Pancreas (tissue), 10 donors: ENCODE data around the gene ESR1. TPM values are rescaled to one million over a fixed set of nuclear protein-coding genes. Genes with fewer than 3 reads are reported as not detected.

Experiments
- ATAC-seq, 4 donors: fragments of 200-7000 bp; cut with Tn5 transposase; one replicate each; pipeline versions ENCODE4 v1.8.0 to v1.9.1; 2020; ENCODE audit warnings: mild to moderate bottlenecking in 4 of 4, moderate library complexity in 4 of 4
- DNase-seq, 6 donors: peaks; one replicate each; pipeline ENCODE4 v3.0.0-alpha.2; 2020
- FAIRE-seq: peaks from 2 replicates; lab custom pipeline; 2012; peaks lifted over from hg19 to GRCh38; lab: Jason Lieb, UNC
- H3K27ac ChIP-seq, 4 donors: fragments of 200-600 bp; sonication (generic); 1 replicate in 3 of 4; 2 replicates in 1 of 4; pipeline versions ENCODE4 v1.5.0 to v1.8.0; 2020
- H3K27me3 ChIP-seq, 4 donors: fragments of 200-600 bp; one replicate each; pipeline ENCODE4 v1.8.0; 2021
- H3K36me3 ChIP-seq, 3 donors: fragments of 200-600 bp; sonication (generic) in 1 of 3; one replicate each; pipeline versions ENCODE4 v1.5.0 to v1.8.0; 2020 to 2021
- H3K4me1 ChIP-seq, 3 donors: fragments of 200-600 bp; one replicate each; pipeline ENCODE4 v1.8.0; 2021
- H3K4me3 ChIP-seq, 4 donors: fragments of 200-600 bp; sonication (generic) in 2 of 4; one replicate each; pipeline versions ENCODE4 v1.5.0 to v1.8.0; 2020 to 2021
- H3K9me3 ChIP-seq, 4 donors: fragments of 200-600 bp; one replicate each; pipeline ENCODE4 v1.8.0; 2021
- WGBS, 2 donors: extraction: QIAGEN DNeasy Blood & Tissue Kit; methylation state at CpG; one replicate each; pipeline ENCODE4 v1.1.7; 2013; 5-methylcytosine and 5-hydroxymethylcytosine counted together
- intact Hi-C, 3 donors: fragments of 100-400 bp; cut with DNase I; formaldehyde crosslinking; loops; one replicate each; pipeline versions ENCODE4 v1.11.1 to v1.14.2; 2022
- polyA plus RNA-seq, 2 donors: library from polyadenylated mRNA; stranded (reverse); fragments of 200-250 nt; gene quantifications; one replicate each; pipeline ENCODE4 v1.2.3, GENCODE V29; 2013
- total RNA-seq, 6 donors: library from RNA; stranded (reverse); fragmentation: NEBNext Ultra II Directional in 4 of 6; extraction: Animal tissue kit (Norgen Biotek cat#: 25700) in 4 of 6; gene quantifications; one replicate each; pipeline versions ENCODE4 v1.2.1 to v1.2.4, GENCODE V29; 2021 to 2023
- TF ChIP-seq, protein P1 (sequence below), 4 donors: fragments of 200-600 bp; sonication (generic) in 3 of 4; IDR thresholded peaks; one replicate each; pipeline versions ENCODE4 v1.5.0 to v1.8.0; 2021; ENCODE audit warnings: antibody characterized with exemption in 4 of 4
- donor health status: healthy with polysubstance abuse.
- donor health status: DM: no; HTN: no; CAD: no; lungs with moderate emphysema.
- donor health status: DM: no; HTN: no; CAD: no.
- donor health status: control.
- donor health status: control.
- donor health status: Bipolar disorder and iron deficiency.
- donor health status: DM: yes; HTN: yes; CAD: no.
- donor health status: DM: no; HTN: no; CAD: no.
- donor health status: DM: no; HTN: no; CAD: no.
- donor health status: DM: yes; HTN: yes; CAD: no.

The ESR1 gene
- total and polyA plus RNA-seq, 8 donors, result 0.19 to 1.0 (median 0.41) TPM

GRCh38 chr6:152091201-152091600 is 283.7 kb downstream of the ESR1 start:
- H3K36me3 ChIP-seq, result no peaks in the 10 kb centered on the region
- no peak overlapping the region for H3K27ac ChIP-seq
- TF ChIP-seq, protein P1, sequence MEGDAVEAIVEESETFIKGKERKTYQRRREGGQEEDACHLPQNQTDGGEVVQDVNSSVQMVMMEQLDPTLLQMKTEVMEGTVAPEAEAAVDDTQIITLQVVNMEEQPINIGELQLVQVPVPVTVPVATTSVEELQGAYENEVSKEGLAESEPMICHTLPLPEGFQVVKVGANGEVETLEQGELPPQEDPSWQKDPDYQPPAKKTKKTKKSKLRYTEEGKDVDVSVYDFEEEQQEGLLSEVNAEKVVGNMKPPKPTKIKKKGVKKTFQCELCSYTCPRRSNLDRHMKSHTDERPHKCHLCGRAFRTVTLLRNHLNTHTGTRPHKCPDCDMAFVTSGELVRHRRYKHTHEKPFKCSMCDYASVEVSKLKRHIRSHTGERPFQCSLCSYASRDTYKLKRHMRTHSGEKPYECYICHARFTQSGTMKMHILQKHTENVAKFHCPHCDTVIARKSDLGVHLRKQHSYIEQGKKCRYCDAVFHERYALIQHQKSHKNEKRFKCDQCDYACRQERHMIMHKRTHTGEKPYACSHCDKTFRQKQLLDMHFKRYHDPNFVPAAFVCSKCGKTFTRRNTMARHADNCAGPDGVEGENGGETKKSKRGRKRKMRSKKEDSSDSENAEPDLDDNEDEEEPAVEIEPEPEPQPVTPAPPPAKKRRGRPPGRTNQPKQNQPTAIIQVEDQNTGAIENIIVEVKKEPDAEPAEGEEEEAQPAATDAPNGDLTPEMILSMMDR (IDR thresholded peaks at IDR 0.05), result no peak
- 38 to 43% methylated on average over 2 of the region's 2 CpGs for WGBS, 2 donors
- ATAC-seq (no peak), DNase-seq (no peak), FAIRE-seq (no peak)
- H3K4me3 ChIP-seq, result no peak overlapping the region
- no peaks in the 10 kb centered on the region for H3K4me1 ChIP-seq
- no peaks in the 10 kb centered on the region for H3K27me3 ChIP-seq
- no peaks in the 10 kb centered on the region for H3K9me3 ChIP-seq
- intact Hi-C loops, result no loop called here

GRCh38 chr6:152091851-152092341 is 284.4 kb downstream of the ESR1 start:
- ATAC-seq (no peak), FAIRE-seq (no peak), DNase-seq (no peak)
- H3K27ac ChIP-seq, result no peak overlapping the region
- no peaks in the 10 kb centered on the region for H3K27me3 ChIP-seq
- H3K4me3 ChIP-seq, result no peak overlapping the region
- intact Hi-C loops, result no loop called here
- H3K4me1 ChIP-seq, result no peaks in the 10 kb centered on the region
- TF ChIP-seq, protein P1 (IDR thresholded peaks at IDR 0.05), result no peak
- H3K9me3 ChIP-seq, result no peaks in the 10 kb centered on the region
- H3K36me3 ChIP-seq, result no peaks in the 10 kb centered on the region
- WGBS, 2 donors, result 64 to 69% methylated on average over 4 of the region's 4 CpGs

DNA sequence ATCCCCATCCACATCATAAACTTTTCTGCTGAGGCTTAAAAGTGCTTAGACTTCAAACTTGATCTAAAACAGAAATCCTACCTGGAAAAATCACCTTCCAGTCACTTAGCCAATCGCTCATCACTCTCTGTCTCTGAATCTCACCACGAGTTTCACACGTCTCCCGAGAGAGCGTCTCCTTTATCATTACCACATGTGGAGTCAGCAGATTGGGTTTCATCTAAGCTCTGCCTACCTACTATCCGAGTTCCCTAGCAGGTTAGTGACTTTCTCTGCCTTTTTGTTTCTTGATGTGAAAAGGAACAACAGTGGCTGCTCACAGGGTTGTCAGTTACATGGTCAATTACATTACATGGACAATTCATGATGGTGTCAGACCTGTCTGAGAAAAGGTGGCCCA is 286.2 kb downstream of the ESR1 start:
- DNase-seq (no peak), FAIRE-seq (no peak), ATAC-seq (no peak)
- TF ChIP-seq, protein P1 (IDR thresholded peaks at IDR 0.05), result no peak
- Histone ChIP-seq H3K27me3 (no peaks in the 10 kb centered on the region), H3K4me3 (no peak overlapping the region), H3K4me1 (no peaks in the 10 kb centered on the region), H3K36me3 (no peaks in the 10 kb centered on the region), H3K27ac (no peak overlapping the region), H3K9me3 (no peaks in the 10 kb centered on the region)
- WGBS, 2 donors, result 38 to 42% methylated on average over 6 of the region's 6 CpGs
- intact Hi-C loops, result no loop called here

DNA sequence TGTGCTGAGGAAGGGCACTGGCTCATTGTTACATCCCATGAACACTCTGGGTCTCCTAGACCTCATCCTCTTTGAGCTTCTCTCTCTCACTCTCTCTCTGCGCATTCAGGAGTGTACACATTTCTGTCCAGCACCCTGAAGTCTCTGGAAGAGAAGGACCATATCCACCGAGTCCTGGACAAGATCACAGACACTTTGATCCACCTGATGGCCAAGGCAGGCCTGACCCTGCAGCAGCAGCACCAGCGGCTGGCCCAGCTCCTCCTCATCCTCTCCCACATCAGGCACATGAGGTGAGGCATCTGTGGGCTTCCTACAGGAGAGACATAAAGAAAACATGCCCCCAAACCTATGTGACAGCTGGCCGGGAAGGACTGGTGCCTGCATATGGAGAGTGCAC is 286.8 kb downstream of the ESR1 start:
- H3K27ac ChIP-seq, result no peak overlapping the region
- H3K27me3 ChIP-seq, result no peaks in the 10 kb centered on the region
- intact Hi-C loops, result no loop called here
- no peaks in the 10 kb centered on the region for H3K9me3 ChIP-seq
- TF ChIP-seq, protein P1 (IDR thresholded peaks at IDR 0.05), result no peak
- no peaks in the 10 kb centered on the region for H3K36me3 ChIP-seq
- H3K4me1 ChIP-seq, result no peaks in the 10 kb centered on the region
- H3K4me3 ChIP-seq, result no peak overlapping the region
- ATAC-seq, result no peak
- 65 to 72% methylated on average over 4 of the region's 4 CpGs for WGBS, 2 donors
- FAIRE-seq, result no peak
- no peak for DNase-seq

GRCh38 chr6:152094992-152095592 is 287.6 kb downstream of the ESR1 start:
- WGBS, 2 donors, result 73 to 90% methylated on average over 3 of the region's 3 CpGs
- DNase-seq (peak in 3 of 6 donors; percentile 11 to 59 (median 36)), ATAC-seq (peak; percentile 58 to 92 (median 82)), FAIRE-seq (no peak)
- intact Hi-C loops, result no loop called here
- H3K27me3 ChIP-seq, result no peaks in the 10 kb centered on the region
- H3K9me3 ChIP-seq, result no peaks in the 10 kb centered on the region
- peak overlapping the region in 2 of 4 donors; percentile 17 to 33 for H3K27ac ChIP-seq
- H3K4me3 ChIP-seq, result no peak overlapping the region
- H3K4me1 ChIP-seq, result no peaks in the 10 kb centered on the region
- TF ChIP-seq, protein P1 (IDR thresholded peaks at IDR 0.05), result no peak
- no peaks in the 10 kb centered on the region for H3K36me3 ChIP-seq
